B cell (primary cell): ENCODE data around the gene MAP4K4.

Source experiments
- CTCF ChIP-seq: fragments of 200-600 bp; IDR thresholded peaks from one replicate; pipeline ENCODE4 v1.8.0; 2022; ENCODE audit warnings: antibody characterized with exemption, mild to moderate bottlenecking
- EZH2 ChIP-seq: IDR thresholded peaks from 2 replicates; pipeline ENCODE4 v1.6.1; 2012; ENCODE audit warnings: borderline replicate concordance, low read depth, mild to moderate bottlenecking, moderate library complexity, low read length; ENCODE audit not compliant: insufficient read depth, poor library complexity, severe bottlenecking

- TF ChIP-seq CTCF (peak; percentile 78), EZH2 (no peak)
Measured at GRCh38 chr2:101883860-101884259, 186.4 kb downstream of the MAP4K4 start.
